ENCODE measurements around the gene TRIM34.
"Not testable (repeated sequence)": the region's sequence is repeated elsewhere in the genome, so short reads cannot be mapped to it uniquely, and the experiment has no call there.

Gene TRIM34

GRCh38 chr11:5686426-5686825, 61.6 kb downstream of the TRIM34 start:
- DNase-seq: no peak

GRCh38 chr11:5688482-5688881, 63.7 kb downstream of the TRIM34 start:
- DNase-seq: no peak

GRCh38 chr11:5689551-5689983, 64.8 kb downstream of the TRIM34 start, which contains the start of gene TRIM22:
TRIM22 (plus strand) TSS chr11:5689790; CDS start chr11:5696233, 6,443 bp downstream.
- peak; percentile 43 to 45 for DNase-seq

GRCh38 chr11:5690216-5690615, 65.4 kb downstream of the TRIM34 start:
- no peak for DNase-seq

GRCh38 chr11:5690736-5691135, 65.9 kb downstream of the TRIM34 start:
- no peak for DNase-seq

- not testable (repeated sequence) for DNase-seq
Observed at GRCh38 chr11:5691238-5691963, 66.6 kb downstream of the TRIM34 start.

GRCh38 chr11:5691964-5692361, 67.2 kb downstream of the TRIM34 start:
- no peak for DNase-seq
